ENCODE results near the gene RAB6A.

Gene RAB6A

GRCh38 chr11:73750228-73750627 lies 10.6 kb downstream of the RAB6A start:
- no peaks in the 10 kb centered on the region for H3K27me3 ChIP-seq (ENCODE audit: insufficient read depth, low read depth)
- H4K20me1 ChIP-seq (ENCODE audit: insufficient read depth) = no peaks in the 10 kb centered on the region
- H3K79me2 ChIP-seq (ENCODE audit: insufficient read depth, low read depth) = peaks cover 22% of the 10 kb centered on the region; the same call in 1 of the 2 replicates
- TF ChIP-seq CTCF (conservative IDR thresholded peaks at IDR 0.05; ENCODE audit: low read depth, low read length) = no peak
- no peaks in the 10 kb centered on the region for H3K36me3 ChIP-seq (ENCODE audit: insufficient read depth)
- H3K9ac ChIP-seq = no peak overlapping the region
- no peak overlapping the region for H2AFZ ChIP-seq (ENCODE audit: low read depth)
- peaks cover 4% of the 10 kb centered on the region for H3K4me1 ChIP-seq (ENCODE audit: low read depth, poor library complexity, severe bottlenecking)
- H3K4me2 ChIP-seq = no peak overlapping the region
- H3K27ac ChIP-seq = no peak overlapping the region
- H3K4me3 ChIP-seq (IDR thresholded peaks at IDR 0.05; ENCODE audit: insufficient read depth, low read depth, low read length) = no peak overlapping the region

- no peaks in the 10 kb centered on the region for H4K20me1 ChIP-seq (ENCODE audit: insufficient read depth)
- H3K4me3 ChIP-seq (IDR thresholded peaks at IDR 0.05; ENCODE audit: insufficient read depth, low read depth, low read length) = no peak overlapping the region
- no peak overlapping the region for H3K4me2 ChIP-seq
Observed at GRCh38 chr11:73749118-73749517, 11.8 kb downstream of the RAB6A start.

GRCh38 chr11:73748300-73748699 lies 12.6 kb downstream of the RAB6A start:
- no peak for TF ChIP-seq CTCF (conservative IDR thresholded peaks at IDR 0.05; ENCODE audit: low read depth, low read length)
- Histone ChIP-seq H2AFZ (ENCODE audit: low read depth) (no peak overlapping the region), H3K4me1 (ENCODE audit: low read depth, poor library complexity, severe bottlenecking) (peaks cover 4% of the 10 kb centered on the region), H3K9ac (no peak overlapping the region), H3K27me3 (ENCODE audit: insufficient read depth, low read depth) (no peaks in the 10 kb centered on the region), H3K36me3 (ENCODE audit: insufficient read depth) (no peaks in the 10 kb centered on the region), H4K20me1 (ENCODE audit: insufficient read depth) (no peaks in the 10 kb centered on the region), H3K4me3 (IDR thresholded peaks at IDR 0.05; ENCODE audit: insufficient read depth, low read depth, low read length) (no peak overlapping the region), H3K27ac (no peak overlapping the region), H3K79me2 (ENCODE audit: insufficient read depth, low read depth) (peaks cover 22% of the 10 kb centered on the region; the same call in 1 of the 2 replicates), H3K4me2 (no peak overlapping the region)

More at GRCh38 chr11:73749118-73749517, 11.8 kb downstream of the RAB6A start:
- Histone ChIP-seq H3K4me1 (ENCODE audit: low read depth, poor library complexity, severe bottlenecking) (peaks cover 4% of the 10 kb centered on the region), H2AFZ (ENCODE audit: low read depth) (no peak overlapping the region), H3K27me3 (ENCODE audit: insufficient read depth, low read depth) (no peaks in the 10 kb centered on the region), H3K27ac (no peak overlapping the region), H3K9ac (no peak overlapping the region), H3K79me2 (ENCODE audit: insufficient read depth, low read depth) (peaks cover 22% of the 10 kb centered on the region; the same call in 1 of the 2 replicates), H3K36me3 (ENCODE audit: insufficient read depth) (no peaks in the 10 kb centered on the region)
- TF ChIP-seq CTCF (conservative IDR thresholded peaks at IDR 0.05; ENCODE audit: low read depth, low read length) = no peak

GRCh38 chr11:73747762-73748161 lies 13.1 kb downstream of the RAB6A start:
- Histone ChIP-seq H2AFZ (ENCODE audit: low read depth) (no peak overlapping the region), H3K4me3 (IDR thresholded peaks at IDR 0.05; ENCODE audit: insufficient read depth, low read depth, low read length) (no peak overlapping the region), H3K36me3 (ENCODE audit: insufficient read depth) (no peaks in the 10 kb centered on the region), H3K79me2 (ENCODE audit: insufficient read depth, low read depth) (peaks cover 22% of the 10 kb centered on the region; the same call in 1 of the 2 replicates), H4K20me1 (ENCODE audit: insufficient read depth) (no peaks in the 10 kb centered on the region), H3K9ac (no peak overlapping the region), H3K4me1 (ENCODE audit: low read depth, poor library complexity, severe bottlenecking) (peaks cover 4% of the 10 kb centered on the region), H3K4me2 (no peak overlapping the region), H3K27ac (no peak overlapping the region), H3K27me3 (ENCODE audit: insufficient read depth, low read depth) (no peaks in the 10 kb centered on the region)
- TF ChIP-seq CTCF (conservative IDR thresholded peaks at IDR 0.05; ENCODE audit: low read depth, low read length) = no peak
